Mammary epithelial cell (primary cell): Measurements from ENCODE around the gene CIPC.

Source experiments
- EZH2 ChIP-seq: IDR thresholded peaks from 2 replicates; pipeline ENCODE4 v1.6.1; 2012; ENCODE audit warnings: low read length, inconsistent platforms, borderline replicate concordance
- TF ChIP-seq, protein P1 (sequence below), 2 donors: IDR thresholded peaks in 1 of 2; conservative IDR thresholded peaks in 1 of 2; 2 replicates each; pipeline ENCODE4 v1.5.1; 2011 to 2012; ENCODE audit warnings: inconsistent platforms in 2 of 2, low read length in 2 of 2, mild to moderate bottlenecking in 2 of 2, control low read depth in 1 of 2, low read depth in 1 of 2; ENCODE audit not compliant: insufficient read depth in 1 of 2; ENCODE audit errors: extremely low read depth in 1 of 2

DNA sequence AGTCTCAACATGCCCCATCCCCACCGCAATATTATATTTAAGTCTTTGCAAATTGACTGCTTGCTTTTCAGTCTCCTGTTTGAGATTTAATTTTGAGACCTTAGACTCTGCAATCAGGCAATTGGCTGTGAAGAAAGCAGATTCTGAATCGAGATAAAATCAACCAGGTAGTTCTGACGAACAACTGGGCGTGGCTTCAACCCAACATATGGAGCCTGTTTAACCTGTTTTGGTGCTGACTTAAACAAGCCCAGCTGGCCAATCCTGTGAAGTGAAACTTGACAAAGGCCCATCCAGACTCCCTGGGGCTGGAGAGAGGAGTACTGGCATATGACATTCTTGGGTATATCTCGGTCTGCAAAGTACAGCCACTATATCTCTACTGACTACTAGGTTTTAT lies 9.8 kb upstream of the CIPC start:
- TF ChIP-seq EZH2: no peak
- TF ChIP-seq, protein P1, sequence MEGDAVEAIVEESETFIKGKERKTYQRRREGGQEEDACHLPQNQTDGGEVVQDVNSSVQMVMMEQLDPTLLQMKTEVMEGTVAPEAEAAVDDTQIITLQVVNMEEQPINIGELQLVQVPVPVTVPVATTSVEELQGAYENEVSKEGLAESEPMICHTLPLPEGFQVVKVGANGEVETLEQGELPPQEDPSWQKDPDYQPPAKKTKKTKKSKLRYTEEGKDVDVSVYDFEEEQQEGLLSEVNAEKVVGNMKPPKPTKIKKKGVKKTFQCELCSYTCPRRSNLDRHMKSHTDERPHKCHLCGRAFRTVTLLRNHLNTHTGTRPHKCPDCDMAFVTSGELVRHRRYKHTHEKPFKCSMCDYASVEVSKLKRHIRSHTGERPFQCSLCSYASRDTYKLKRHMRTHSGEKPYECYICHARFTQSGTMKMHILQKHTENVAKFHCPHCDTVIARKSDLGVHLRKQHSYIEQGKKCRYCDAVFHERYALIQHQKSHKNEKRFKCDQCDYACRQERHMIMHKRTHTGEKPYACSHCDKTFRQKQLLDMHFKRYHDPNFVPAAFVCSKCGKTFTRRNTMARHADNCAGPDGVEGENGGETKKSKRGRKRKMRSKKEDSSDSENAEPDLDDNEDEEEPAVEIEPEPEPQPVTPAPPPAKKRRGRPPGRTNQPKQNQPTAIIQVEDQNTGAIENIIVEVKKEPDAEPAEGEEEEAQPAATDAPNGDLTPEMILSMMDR (conservative IDR thresholded peaks at IDR 0.05 in 1 of 2, IDR thresholded peaks at IDR 0.05 in 1 of 2; ENCODE audit: extremely low read depth in 1 of 2, insufficient read depth in 1 of 2, low read depth in 1 of 2, low read length in 2 of 2): no peak
